Panc1 (cell line): ENCODE results near the gene CIAPIN1.

Source experiments
- POLR2AphosphoS5 ChIP-seq: IDR thresholded peaks from 2 replicates; pipeline ENCODE4 v1.6.1; 2012; ENCODE audit warnings: mild to moderate bottlenecking, low read depth, low read length, moderate library complexity
- SIN3A ChIP-seq: IDR thresholded peaks from 2 replicates; pipeline ENCODE4 v1.6.1; 2012; ENCODE audit warnings: low read depth, mild to moderate bottlenecking, low read length, moderate library complexity, borderline replicate concordance; ENCODE audit not compliant: insufficient read depth
- TCF7L2 ChIP-seq: IDR thresholded peaks from 2 replicates; pipeline ENCODE4 v1.6.1; 2011; ENCODE audit warnings: mild to moderate bottlenecking, low read depth, low read length, inconsistent platforms
- TF ChIP-seq, protein P1 (sequence below): fragments of 450-650 bp; IDR thresholded peaks from 2 replicates; pipeline ENCODE4 v1.5.1; 2017; ENCODE audit warnings: mild to moderate bottlenecking
- TF ChIP-seq, protein P2 (sequence below), 2 experiments: IDR thresholded peaks; 2 replicates each; pipeline ENCODE4 v1.6.1; 2011 to 2012; ENCODE audit warnings: low read depth in 2 of 2, control low read depth in 1 of 2, low read length in 1 of 2, mild to moderate bottlenecking in 1 of 2, moderate library complexity in 1 of 2; ENCODE audit not compliant: insufficient read depth in 1 of 2

DNA sequence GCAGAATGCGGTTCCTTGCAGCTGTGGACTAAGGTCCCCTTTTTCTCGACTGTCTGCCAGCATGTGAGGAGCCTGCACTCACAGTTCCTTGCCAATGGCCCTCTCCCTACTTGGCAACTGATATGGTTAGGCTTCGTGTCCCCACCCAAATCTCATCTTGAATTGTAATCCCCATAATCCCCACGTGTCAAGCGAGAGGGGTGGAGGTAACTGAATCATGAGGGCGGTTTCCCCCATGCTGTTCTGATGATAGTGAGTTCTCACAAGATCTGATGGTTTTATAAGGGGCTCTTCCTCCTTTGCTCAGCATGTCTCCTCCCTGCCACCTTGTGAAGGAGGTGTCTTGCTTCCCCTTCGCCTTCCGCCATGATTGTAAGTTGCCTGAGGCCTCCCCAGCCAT, 19.9 kb downstream of the CIAPIN1 start:
- TF ChIP-seq, protein P1, sequence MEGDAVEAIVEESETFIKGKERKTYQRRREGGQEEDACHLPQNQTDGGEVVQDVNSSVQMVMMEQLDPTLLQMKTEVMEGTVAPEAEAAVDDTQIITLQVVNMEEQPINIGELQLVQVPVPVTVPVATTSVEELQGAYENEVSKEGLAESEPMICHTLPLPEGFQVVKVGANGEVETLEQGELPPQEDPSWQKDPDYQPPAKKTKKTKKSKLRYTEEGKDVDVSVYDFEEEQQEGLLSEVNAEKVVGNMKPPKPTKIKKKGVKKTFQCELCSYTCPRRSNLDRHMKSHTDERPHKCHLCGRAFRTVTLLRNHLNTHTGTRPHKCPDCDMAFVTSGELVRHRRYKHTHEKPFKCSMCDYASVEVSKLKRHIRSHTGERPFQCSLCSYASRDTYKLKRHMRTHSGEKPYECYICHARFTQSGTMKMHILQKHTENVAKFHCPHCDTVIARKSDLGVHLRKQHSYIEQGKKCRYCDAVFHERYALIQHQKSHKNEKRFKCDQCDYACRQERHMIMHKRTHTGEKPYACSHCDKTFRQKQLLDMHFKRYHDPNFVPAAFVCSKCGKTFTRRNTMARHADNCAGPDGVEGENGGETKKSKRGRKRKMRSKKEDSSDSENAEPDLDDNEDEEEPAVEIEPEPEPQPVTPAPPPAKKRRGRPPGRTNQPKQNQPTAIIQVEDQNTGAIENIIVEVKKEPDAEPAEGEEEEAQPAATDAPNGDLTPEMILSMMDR = no peak
- TF ChIP-seq POLR2AphosphoS5 = no peak
- no peak for TF ChIP-seq TCF7L2
- TF ChIP-seq SIN3A = no peak
- TF ChIP-seq, protein P2, sequence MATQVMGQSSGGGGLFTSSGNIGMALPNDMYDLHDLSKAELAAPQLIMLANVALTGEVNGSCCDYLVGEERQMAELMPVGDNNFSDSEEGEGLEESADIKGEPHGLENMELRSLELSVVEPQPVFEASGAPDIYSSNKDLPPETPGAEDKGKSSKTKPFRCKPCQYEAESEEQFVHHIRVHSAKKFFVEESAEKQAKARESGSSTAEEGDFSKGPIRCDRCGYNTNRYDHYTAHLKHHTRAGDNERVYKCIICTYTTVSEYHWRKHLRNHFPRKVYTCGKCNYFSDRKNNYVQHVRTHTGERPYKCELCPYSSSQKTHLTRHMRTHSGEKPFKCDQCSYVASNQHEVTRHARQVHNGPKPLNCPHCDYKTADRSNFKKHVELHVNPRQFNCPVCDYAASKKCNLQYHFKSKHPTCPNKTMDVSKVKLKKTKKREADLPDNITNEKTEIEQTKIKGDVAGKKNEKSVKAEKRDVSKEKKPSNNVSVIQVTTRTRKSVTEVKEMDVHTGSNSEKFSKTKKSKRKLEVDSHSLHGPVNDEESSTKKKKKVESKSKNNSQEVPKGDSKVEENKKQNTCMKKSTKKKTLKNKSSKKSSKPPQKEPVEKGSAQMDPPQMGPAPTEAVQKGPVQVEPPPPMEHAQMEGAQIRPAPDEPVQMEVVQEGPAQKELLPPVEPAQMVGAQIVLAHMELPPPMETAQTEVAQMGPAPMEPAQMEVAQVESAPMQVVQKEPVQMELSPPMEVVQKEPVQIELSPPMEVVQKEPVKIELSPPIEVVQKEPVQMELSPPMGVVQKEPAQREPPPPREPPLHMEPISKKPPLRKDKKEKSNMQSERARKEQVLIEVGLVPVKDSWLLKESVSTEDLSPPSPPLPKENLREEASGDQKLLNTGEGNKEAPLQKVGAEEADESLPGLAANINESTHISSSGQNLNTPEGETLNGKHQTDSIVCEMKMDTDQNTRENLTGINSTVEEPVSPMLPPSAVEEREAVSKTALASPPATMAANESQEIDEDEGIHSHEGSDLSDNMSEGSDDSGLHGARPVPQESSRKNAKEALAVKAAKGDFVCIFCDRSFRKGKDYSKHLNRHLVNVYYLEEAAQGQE (IDR thresholded peaks at IDR 0.05; ENCODE audit: insufficient read depth in 1 of 2, low read depth in 2 of 2, low read length in 1 of 2) = no peak
